B cell (primary cell): Measurements from ENCODE around the gene RNU1-2. TPM values are rescaled to one million over a fixed set of nuclear protein-coding genes. Genes with fewer than 3 reads are reported as not detected.
"Not testable (repeated sequence)": the region's sequence is repeated elsewhere in the genome, so short reads cannot be mapped to it uniquely, and the experiment has no call there.

ENCODE experiments used
- ATAC-seq: fragments of 200-7000 bp; cut with Tn5 transposase; one replicate; pipeline ENCODE4 v1.10.0; 2021; ENCODE audit warnings: low read depth, mild to moderate bottlenecking, moderate number of reproducible peaks, moderate library complexity
- CTCF ChIA-PET: fragments of 350-600 bp; sonication (Branson Sonifier 250); formaldehyde crosslinking; loops from one replicate; lab custom pipeline; 2021; ENCODE audit warnings: antibody characterized with exemption, inconsistent platforms; lab: Charles Lee
- POLR2A ChIA-PET: fragments of 350-600 bp; sonication (Branson Sonifier 250); formaldehyde crosslinking; loops from one replicate; lab custom pipeline; 2021; ENCODE audit warnings: antibody characterized with exemption; lab: Charles Lee
- DNase-seq: peaks from one replicate; pipeline ENCODE4 v3.0.0; 2013
- H2AFZ ChIP-seq: 2 replicates; pipeline ENCODE4 v1.6.1; 2012; ENCODE audit warnings: mild to moderate bottlenecking, low read depth, low read length; ENCODE audit not compliant: insufficient read depth, poor library complexity, severe bottlenecking
- H3K27ac ChIP-seq, 2 donors: 1 replicate in 1 of 2; 2 replicates in 1 of 2; pipeline ENCODE4 v1.5.1; 2012 to 2013; ENCODE audit warnings: low read length in 2 of 2, mild to moderate bottlenecking in 2 of 2, moderate library complexity in 1 of 2
- H3K27me3 ChIP-seq, 4 experiments: fragments of 200-600 bp in 1 of 4; sonication (generic) in 1 of 4; replicated peaks in 1 of 4; 1 replicate in 2 of 4; 2 replicates in 2 of 4; pipeline versions ENCODE4 v1.6.1 to v1.7.0; 2013 to 2016; ENCODE audit warnings: low read length in 3 of 4, mild to moderate bottlenecking in 2 of 4, mixed read lengths in 1 of 4, moderate library complexity in 1 of 4; ENCODE audit not compliant: insufficient read depth in 4 of 4, control insufficient read depth in 3 of 4; ENCODE audit errors: control extremely low read depth in 1 of 4
- H3K36me3 ChIP-seq, 2 experiments: replicated peaks in 1 of 2; 1 replicate in 1 of 2; 2 replicates in 1 of 2; pipeline versions ENCODE4 v1.6.1 to v1.7.1; 2013; ENCODE audit warnings: low read length in 1 of 2; ENCODE audit not compliant: insufficient read depth in 2 of 2, control insufficient read depth in 1 of 2; ENCODE audit errors: control extremely low read depth in 1 of 2, extremely low read depth in 1 of 2
- H3K4me1 ChIP-seq, 2 donors: fragments of 200-600 bp in 1 of 2; sonication (generic) in 1 of 2; 1 replicate in 1 of 2; 2 replicates in 1 of 2; pipeline versions ENCODE4 v1.5.1 to v1.6.1; 2013 to 2017; ENCODE audit warnings: low read length in 2 of 2; ENCODE audit not compliant: control insufficient read depth in 2 of 2, insufficient read depth in 2 of 2
- H3K4me2 ChIP-seq: replicated peaks from 2 replicates; pipeline ENCODE3; 2012; ENCODE audit warnings: mild to moderate bottlenecking, low read depth, low read length; ENCODE audit not compliant: poor library complexity, severe bottlenecking
- H3K4me3 ChIP-seq, 5 experiments: fragments of 200-600 bp in 1 of 5; sonication (generic) in 1 of 5; 1 replicate in 3 of 5; 2 replicates in 2 of 5; pipeline versions ENCODE4 v1.5.1 to v1.7.0; 2011 to 2016; ENCODE audit warnings: low read length in 4 of 5, mild to moderate bottlenecking in 4 of 5, low read depth in 2 of 5, control low read depth in 1 of 5, moderate library complexity in 1 of 5; ENCODE audit not compliant: insufficient read depth in 1 of 5; ENCODE audit errors: control extremely low read depth in 1 of 5, extremely low read depth in 1 of 5
- H3K79me2 ChIP-seq: fragments of 200-600 bp; sonication (generic); one replicate; pipeline ENCODE4 v1.6.0; 2016; ENCODE audit warnings: low read length; ENCODE audit not compliant: control insufficient read depth, insufficient read depth
- H3K9ac ChIP-seq: fragments of 200-600 bp; sonication (generic); 2 replicates; pipeline ENCODE4 v1.6.1; 2017; ENCODE audit warnings: mild to moderate bottlenecking, low read length, moderate library complexity
- H3K9me3 ChIP-seq, 3 donors: one replicate each; pipeline versions ENCODE4 v1.6.1 to v1.7.1; 2013; ENCODE audit warnings: low read length in 2 of 3; ENCODE audit not compliant: control insufficient read depth in 2 of 3, insufficient read depth in 1 of 3; ENCODE audit errors: control extremely low read depth in 1 of 3
- H4K20me1 ChIP-seq: 2 replicates; pipeline ENCODE4 v1.6.0; 2012; ENCODE audit warnings: mild to moderate bottlenecking, low read length; ENCODE audit not compliant: insufficient read depth, control insufficient read depth, poor library complexity, severe bottlenecking
- H3K27ac Mint-ChIP-seq: one replicate; pipeline ENCODE4 v1.8.0; 2021; ENCODE audit warnings: mixed read lengths
- H3K27me3 Mint-ChIP-seq: one replicate; pipeline ENCODE4 v1.8.0; 2021; ENCODE audit warnings: mixed read lengths
- H3K4me1 Mint-ChIP-seq: one replicate; pipeline ENCODE4 v1.8.0; 2021; ENCODE audit warnings: mixed read lengths
- H3K4me3 Mint-ChIP-seq: one replicate; pipeline ENCODE4 v1.8.0; 2021; ENCODE audit warnings: mixed read lengths
- H3K9me3 Mint-ChIP-seq: one replicate; pipeline ENCODE4 v1.8.0; 2022; ENCODE audit warnings: mixed read lengths; ENCODE audit not compliant: insufficient read depth
- EZH2 ChIP-seq: IDR thresholded peaks from 2 replicates; pipeline ENCODE4 v1.6.1; 2012; ENCODE audit warnings: borderline replicate concordance, low read depth, mild to moderate bottlenecking, moderate library complexity, low read length; ENCODE audit not compliant: insufficient read depth, poor library complexity, severe bottlenecking
- WGBS: methylation state at CpG from one replicate; pipeline ENCODE4 v1.1.5; 2013; ENCODE audit warnings: missing lambda C conversion rate; ENCODE audit not compliant: insufficient coverage; 5-methylcytosine and 5-hydroxymethylcytosine counted together
- intact Hi-C: fragments of 100-400 bp; cut with micrococcal nuclease; formaldehyde crosslinking; loops from one replicate; pipeline ENCODE4 v1.10.0; 2022
- polyA plus RNA-seq: library from polyadenylated mRNA; depleted of rRNA; stranded (reverse); fragments of >200 nt; gene quantifications from 2 replicates; pipeline ENCODE4 v1.2.3, GENCODE V29; 2012
- total RNA-seq, 2 donors: library from RNA; stranded (reverse); fragments of 120-200 nt in 1 of 2; gene quantifications; 1 replicate in 1 of 2; 2 replicates in 1 of 2; pipeline versions ENCODE4 v1.2.3 to v1.2.4, GENCODE V29; 2013 to 2022
- TF ChIP-seq, protein P1 (sequence below): fragments of 200-600 bp; IDR thresholded peaks from one replicate; pipeline ENCODE4 v1.8.0; 2022; ENCODE audit warnings: antibody characterized with exemption, mild to moderate bottlenecking

The RNU1-2 gene
- total and polyA plus RNA-seq, 2 donors (not counting 1 experiment from before 2014, with no cell fraction given) = 4,377 TPM; not detected in 1

- H3K4me2 ChIP-seq = peak overlapping the region; percentile 68
- H3K79me2 ChIP-seq = no peaks in the 10 kb centered on the region
- peaks cover 11 to 13% of the 10 kb centered on the region in 2 donors for H3K4me1 ChIP-seq
- DNase-seq = peak; percentile 75
- peak overlapping the region; percentile 76 for H3K9ac ChIP-seq
- no peak for TF ChIP-seq EZH2
- TF ChIP-seq, protein P1, sequence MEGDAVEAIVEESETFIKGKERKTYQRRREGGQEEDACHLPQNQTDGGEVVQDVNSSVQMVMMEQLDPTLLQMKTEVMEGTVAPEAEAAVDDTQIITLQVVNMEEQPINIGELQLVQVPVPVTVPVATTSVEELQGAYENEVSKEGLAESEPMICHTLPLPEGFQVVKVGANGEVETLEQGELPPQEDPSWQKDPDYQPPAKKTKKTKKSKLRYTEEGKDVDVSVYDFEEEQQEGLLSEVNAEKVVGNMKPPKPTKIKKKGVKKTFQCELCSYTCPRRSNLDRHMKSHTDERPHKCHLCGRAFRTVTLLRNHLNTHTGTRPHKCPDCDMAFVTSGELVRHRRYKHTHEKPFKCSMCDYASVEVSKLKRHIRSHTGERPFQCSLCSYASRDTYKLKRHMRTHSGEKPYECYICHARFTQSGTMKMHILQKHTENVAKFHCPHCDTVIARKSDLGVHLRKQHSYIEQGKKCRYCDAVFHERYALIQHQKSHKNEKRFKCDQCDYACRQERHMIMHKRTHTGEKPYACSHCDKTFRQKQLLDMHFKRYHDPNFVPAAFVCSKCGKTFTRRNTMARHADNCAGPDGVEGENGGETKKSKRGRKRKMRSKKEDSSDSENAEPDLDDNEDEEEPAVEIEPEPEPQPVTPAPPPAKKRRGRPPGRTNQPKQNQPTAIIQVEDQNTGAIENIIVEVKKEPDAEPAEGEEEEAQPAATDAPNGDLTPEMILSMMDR = no peak
- peak overlapping the region; percentile 98 for H3K4me3 Mint-ChIP-seq
- peak; percentile 71 for ATAC-seq
- H3K27me3 Mint-ChIP-seq = no peaks in the 10 kb centered on the region
- no peaks in the 10 kb centered on the region for H4K20me1 ChIP-seq
- intact Hi-C loops = no loop called here
- POLR2A ChIA-PET = interaction anchor here (0.8 to 2.1 kb wide), 2 partner anchors 15 to 268 kb away, joined by 3 to 16 read pairs; no protein-coding TSS in a partner anchor
- H3K27ac ChIP-seq = peak overlapping the region; percentile 76 to 79
- CTCF ChIA-PET = interaction anchor here (0.7 to 1.7 kb wide), 3 partner anchors 171 to 268 kb away, joined by 3 to 7 read pairs (median 3); no protein-coding TSS in a partner anchor
- H3K9me3 Mint-ChIP-seq = no peaks in the 10 kb centered on the region
- H3K27me3 ChIP-seq = no peaks in the 10 kb centered on the region
- peak overlapping the region; percentile 99 for H3K27ac Mint-ChIP-seq
- no peaks in the 10 kb centered on the region for H3K9me3 ChIP-seq
- peaks cover 18% of the 10 kb centered on the region for H3K4me1 Mint-ChIP-seq
- H3K4me3 ChIP-seq = peak overlapping the region; percentile 11 to 78 (median 73)
- peak overlapping the region; percentile 95 for H2AFZ ChIP-seq
- WGBS = 5% methylated on average over 63 of the region's 63 CpGs
- H3K36me3 ChIP-seq = no peaks in the 10 kb centered on the region
Observed at GRCh38 chr1:16888860-16889816, 6.6 kb upstream of the RNU1-2 start.

GRCh38 chr1:16890539-16891021 is 5.2 kb upstream of the RNU1-2 start:
- H3K27me3 Mint-ChIP-seq, H3K9me3 Mint-ChIP-seq, H3K27ac ChIP-seq, H3K4me3 ChIP-seq, H4K20me1 ChIP-seq, H3K4me2 ChIP-seq, ATAC-seq, H2AFZ ChIP-seq, H3K79me2 ChIP-seq, H3K9me3 ChIP-seq, H3K27me3 ChIP-seq, H3K27ac Mint-ChIP-seq, intact Hi-C loops, CTCF ChIA-PET, DNase-seq, H3K36me3 ChIP-seq, H3K9ac ChIP-seq: not testable (repeated sequence)
- 85% methylated on average over 4 of the region's 5 CpGs for WGBS
- peaks cover 26% of the 10 kb centered on the region for H3K4me1 Mint-ChIP-seq
- peaks cover 16 to 17% of the 10 kb centered on the region in 2 donors for H3K4me1 ChIP-seq
- POLR2A ChIA-PET = interaction anchor here (2.1 kb wide), 1 partner anchor 14 kb away, joined by 16 read pairs; no protein-coding TSS in a partner anchor
- peak overlapping the region; percentile 98 for H3K4me3 Mint-ChIP-seq

- H3K27me3 ChIP-seq, CTCF ChIA-PET, ATAC-seq, H2AFZ ChIP-seq, H3K79me2 ChIP-seq, H3K36me3 ChIP-seq, H3K4me2 ChIP-seq, H3K4me3 ChIP-seq, H3K9me3 ChIP-seq, H3K9ac ChIP-seq, DNase-seq, POLR2A ChIA-PET, H3K9me3 Mint-ChIP-seq, intact Hi-C loops, H3K27me3 Mint-ChIP-seq, H4K20me1 ChIP-seq, H3K27ac ChIP-seq: not testable (repeated sequence)
- peaks cover 16 to 17% of the 10 kb centered on the region in 2 donors for H3K4me1 ChIP-seq
- Mint-ChIP-seq H3K4me3 (peak overlapping the region; percentile 43), H3K4me1 (peaks cover 29% of the 10 kb centered on the region), H3K27ac (peak overlapping the region; percentile 1)
- WGBS = 100% methylated on average over 2 of the region's 4 CpGs
Observed at GRCh38 chr1:16891057-16891456, 4.7 kb upstream of the RNU1-2 start.
